HG03045 (cell line): ENCODE measurements around the gene METTL15.
"Not testable (repeated sequence)": the region's sequence is repeated elsewhere in the genome, so short reads cannot be mapped to it uniquely, and the experiment has no call there.

Experiments used
- ATAC-seq: cut with Tn5 transposase; IDR thresholded peaks from one replicate; pipeline ENCODE4 v1.9.1; 2021; ENCODE audit warnings: mild to moderate bottlenecking, moderate library complexity; ENCODE audit not compliant: unreplicated experiment

The METTL15 gene

GRCh38 chr11:28107750-28108618 is at the start of gene METTL15, which contains the start of gene KIF18A:
Gene METTL15, plus strand, starts transcription at chr11:28108388. Its CDS starts 4,947 bp downstream, at chr11:28113335.
Gene KIF18A, minus strand, starts transcription at chr11:28108156. Its CDS starts 10,209 bp downstream, at chr11:28097947.
- peak; percentile 97 for ATAC-seq

GRCh38 chr11:28071305-28071704 is 36.9 kb upstream of the METTL15 start:
- ATAC-seq = no peak

- ATAC-seq = no peak
Measured at GRCh38 chr11:28072321-28072720, 35.9 kb upstream of the METTL15 start.

- no peak for ATAC-seq
Measured at GRCh38 chr11:28077521-28077920, 30.7 kb upstream of the METTL15 start.

- no peak for ATAC-seq
Measured at GRCh38 chr11:28083118-28083517, 25.1 kb upstream of the METTL15 start.

GRCh38 chr11:28086569-28086968 is 21.6 kb upstream of the METTL15 start:
- ATAC-seq = no peak

- not testable (repeated sequence) for ATAC-seq
Measured at GRCh38 chr11:28087192-28087591, 21.0 kb upstream of the METTL15 start.

- ATAC-seq = not testable (repeated sequence)
Measured at GRCh38 chr11:28087693-28088092, 20.5 kb upstream of the METTL15 start.

GRCh38 chr11:28089378-28089777 is 18.8 kb upstream of the METTL15 start:
- ATAC-seq = no peak

GRCh38 chr11:28090052-28090749 is 18.0 kb upstream of the METTL15 start:
- no peak for ATAC-seq

GRCh38 chr11:28092786-28093185 is 15.4 kb upstream of the METTL15 start:
- ATAC-seq = no peak

- no peak for ATAC-seq
Measured at GRCh38 chr11:28098257-28098656, 9.9 kb upstream of the METTL15 start.

- no peak for ATAC-seq
Measured at GRCh38 chr11:28099715-28100114, 8.5 kb upstream of the METTL15 start.

- ATAC-seq = no peak
Measured at GRCh38 chr11:28100665-28101064, 7.5 kb upstream of the METTL15 start.

- not testable (repeated sequence) for ATAC-seq
Measured at GRCh38 chr11:28102300-28102699, 5.9 kb upstream of the METTL15 start.

- ATAC-seq = no peak
Measured at GRCh38 chr11:28104425-28104824, 3.8 kb upstream of the METTL15 start.

GRCh38 chr11:28104984-28105383 is 3.2 kb upstream of the METTL15 start:
- no peak for ATAC-seq

GRCh38 chr11:28105869-28106268 is 2.3 kb upstream of the METTL15 start:
- ATAC-seq = no peak

GRCh38 chr11:28106353-28107043 is 1.7 kb upstream of the METTL15 start:
- no peak for ATAC-seq

GRCh38 chr11:28107191-28107749 is 918 bp upstream of the METTL15 start:
- no peak for ATAC-seq

- ATAC-seq = no peak
Measured at GRCh38 chr11:28108958-28109357, 770 bp downstream of the METTL15 start.
